MM.1S (cell line): Measurements from ENCODE around the gene DDN.

Experiments used
- DNase-seq: peaks from one replicate; pipeline ENCODE4 v3.0.0-alpha.2; 2015
- H2AFZ ChIP-seq: fragments of 300-600 bp; sonication (generic); 2 replicates; pipeline ENCODE4 v1.6.0; 2016; ENCODE audit warnings: antibody characterized with exemption, low read length
- H3F3A ChIP-seq: fragments of 300-600 bp; sonication (generic); 2 replicates; pipeline ENCODE4 v1.6.1; 2016; ENCODE audit warnings: mild to moderate bottlenecking, antibody characterized with exemption, low read length, moderate library complexity, mixed read lengths; ENCODE audit not compliant: insufficient read depth
- H3K27ac ChIP-seq: fragments of 300-600 bp; sonication (generic); 2 replicates; pipeline ENCODE4 v1.5.1; 2016; ENCODE audit warnings: mild to moderate bottlenecking, low read length
- H3K27me3 ChIP-seq: fragments of 300-600 bp; sonication (generic); replicated peaks from 2 replicates; pipeline ENCODE4 v1.6.0; 2016; ENCODE audit warnings: low read length; ENCODE audit not compliant: insufficient read depth
- H3K36me3 ChIP-seq: fragments of 300-600 bp; sonication (generic); replicated peaks from 2 replicates; pipeline ENCODE4 v1.6.1; 2016; ENCODE audit warnings: mild to moderate bottlenecking, low read length, mixed read lengths; ENCODE audit not compliant: insufficient read depth
- H3K4me1 ChIP-seq: fragments of 300-600 bp; sonication (generic); 2 replicates; pipeline ENCODE4 v1.6.1; 2016; ENCODE audit warnings: low read length, mixed read lengths
- H3K4me2 ChIP-seq: fragments of 300-600 bp; sonication (generic); 2 replicates; pipeline ENCODE4 v1.6.0; 2016; ENCODE audit warnings: low read depth, low read length
- H3K4me3 ChIP-seq: fragments of 300-600 bp; sonication (generic); 2 replicates; pipeline ENCODE4 v1.5.1; 2016; ENCODE audit warnings: low read length, mixed read lengths
- H3K79me2 ChIP-seq: fragments of 300-600 bp; sonication (generic); 2 replicates; pipeline ENCODE4 v1.6.1; 2016; ENCODE audit warnings: mixed run types, low read length, mixed read lengths
- H3K9ac ChIP-seq: fragments of 300-600 bp; sonication (generic); 2 replicates; pipeline ENCODE4 v1.6.1; 2016; ENCODE audit warnings: low read length, mixed read lengths
- H3K9me2 ChIP-seq: fragments of 300-600 bp; sonication (generic); replicated peaks from 2 replicates; pipeline ENCODE4 v1.6.1; 2016; ENCODE audit warnings: mild to moderate bottlenecking, low read length, mixed read lengths; ENCODE audit not compliant: insufficient read depth
- H3K9me3 ChIP-seq: fragments of 300-600 bp; sonication (generic); replicated peaks from 2 replicates; pipeline ENCODE4 v1.6.1; 2016; ENCODE audit warnings: mild to moderate bottlenecking, low read length, mixed read lengths; ENCODE audit not compliant: insufficient read depth
- H4K20me1 ChIP-seq: fragments of 300-600 bp; sonication (generic); 2 replicates; pipeline ENCODE4 v1.6.1; 2016; ENCODE audit warnings: mild to moderate bottlenecking, low read length, moderate library complexity, mixed read lengths; ENCODE audit not compliant: insufficient read depth
- EZH2 ChIP-seq: fragments of 300-600 bp; sonication (generic); optimal IDR thresholded peaks from 2 replicates; pipeline ENCODE3; 2017; ENCODE audit warnings: low read depth, mild to moderate bottlenecking, antibody characterized with exemption, low read length, mixed read lengths
- EZH2phosphoT487 ChIP-seq: fragments of 300-600 bp; sonication (generic); IDR thresholded peaks from 2 replicates; pipeline ENCODE4 v1.6.1; 2018; ENCODE audit warnings: antibody characterized with exemption, low read length

DDN gene

DNA sequence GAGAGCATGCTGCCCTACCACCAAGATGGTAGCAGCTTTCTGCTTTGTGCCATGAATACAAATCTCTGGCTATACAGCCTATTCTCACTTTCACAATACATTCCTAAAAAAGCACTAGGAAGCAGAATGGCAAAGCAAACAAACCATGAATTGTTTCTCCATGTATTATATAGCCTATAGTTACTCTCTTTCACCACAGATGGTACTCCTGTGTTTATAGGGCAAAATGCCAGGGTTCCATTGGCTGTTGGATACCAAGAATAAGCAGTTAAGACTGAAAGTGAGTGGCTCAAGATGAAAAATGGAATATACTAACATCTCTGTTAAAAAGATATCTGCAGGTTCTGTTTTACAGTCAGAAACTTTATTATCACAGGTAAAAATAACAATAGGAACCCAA, 53.0 kb downstream of the DDN start:
- no peaks in the 10 kb centered on the region for H3K27me3 ChIP-seq
- DNase-seq, result no peak
- no peak overlapping the region for H2AFZ ChIP-seq
- H3K9ac ChIP-seq, result no peak overlapping the region
- no peaks in the 10 kb centered on the region for H3K9me2 ChIP-seq
- no peak for TF ChIP-seq EZH2phosphoT487
- TF ChIP-seq EZH2, result no peak
- H3K27ac ChIP-seq, result no peak overlapping the region
- no peaks in the 10 kb centered on the region for H3K9me3 ChIP-seq
- H3K4me1 ChIP-seq, result no peaks in the 10 kb centered on the region
- H3K36me3 ChIP-seq, result no peaks in the 10 kb centered on the region
- no peak overlapping the region for H3K4me3 ChIP-seq
- no peaks in the 10 kb centered on the region for H3F3A ChIP-seq
- H3K79me2 ChIP-seq, result peaks cover 27% of the 10 kb centered on the region
- no peak overlapping the region for H3K4me2 ChIP-seq
- no peaks in the 10 kb centered on the region for H4K20me1 ChIP-seq
